COR-L47 (cell line): Measurements from ENCODE around the gene SLC7A1.

Source experiments
- DNase-seq: peaks from one replicate; lab custom pipeline; 2025; lab: John Stamatoyannopoulos, UW

Gene SLC7A1

GRCh38 chr13:29530901-29531300 lies 64.6 kb downstream of the SLC7A1 start:
- no peak for DNase-seq

GRCh38 chr13:29529754-29530153 lies 65.7 kb downstream of the SLC7A1 start:
- no peak for DNase-seq

GRCh38 chr13:29527916-29528315 lies 67.6 kb downstream of the SLC7A1 start:
- DNase-seq: no peak

GRCh38 chr13:29527511-29527910 lies 68.0 kb downstream of the SLC7A1 start:
- DNase-seq: no peak

- DNase-seq: no peak
Observed at GRCh38 chr13:29526741-29527140, 68.7 kb downstream of the SLC7A1 start.

- DNase-seq: no peak
Observed at GRCh38 chr13:29525757-29526156, 69.7 kb downstream of the SLC7A1 start.

GRCh38 chr13:29524641-29525040 lies 70.8 kb downstream of the SLC7A1 start:
- no peak for DNase-seq

GRCh38 chr13:29524176-29524575 lies 71.3 kb downstream of the SLC7A1 start:
- DNase-seq: no peak

DNA sequence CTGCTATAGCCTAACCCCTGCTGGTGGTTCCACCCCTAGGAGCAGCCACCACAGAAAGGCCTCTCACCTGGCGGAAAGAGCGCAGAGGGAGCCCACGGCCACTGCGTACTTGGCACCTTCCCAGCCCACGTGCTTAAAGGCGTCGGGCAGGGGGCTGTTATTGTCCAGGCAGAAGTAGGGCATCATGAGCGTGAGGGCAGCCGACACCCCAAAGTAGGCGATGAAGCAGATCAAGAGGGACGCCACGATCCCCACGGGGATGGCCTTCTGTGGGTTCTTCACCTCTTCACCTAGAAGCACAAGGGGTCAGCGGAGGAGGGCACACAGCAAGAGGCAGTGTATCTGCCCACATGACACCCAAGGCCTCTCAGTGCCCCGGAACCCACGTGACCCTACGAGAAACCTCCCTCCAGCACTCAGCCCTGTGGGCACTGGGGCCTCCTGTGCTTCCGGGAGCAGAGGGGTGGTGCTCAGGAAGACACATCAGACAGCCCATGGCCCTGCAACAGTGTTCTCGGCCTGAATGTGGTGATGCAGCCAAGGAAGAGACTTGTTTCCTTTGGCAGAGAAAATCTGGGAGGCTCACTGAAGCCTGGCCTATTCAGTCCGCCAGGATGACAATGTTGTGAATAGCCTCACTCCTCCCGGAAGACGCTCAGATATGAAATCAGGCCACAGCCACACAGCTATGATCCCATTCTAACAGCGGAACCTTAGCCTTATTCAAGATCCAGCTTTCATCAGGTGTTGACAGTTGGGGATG lies 72.1 kb downstream of the SLC7A1 start:
- no peak for DNase-seq

- no peak for DNase-seq
Observed at GRCh38 chr13:29522044-29522685, 73.3 kb downstream of the SLC7A1 start.

DNA sequence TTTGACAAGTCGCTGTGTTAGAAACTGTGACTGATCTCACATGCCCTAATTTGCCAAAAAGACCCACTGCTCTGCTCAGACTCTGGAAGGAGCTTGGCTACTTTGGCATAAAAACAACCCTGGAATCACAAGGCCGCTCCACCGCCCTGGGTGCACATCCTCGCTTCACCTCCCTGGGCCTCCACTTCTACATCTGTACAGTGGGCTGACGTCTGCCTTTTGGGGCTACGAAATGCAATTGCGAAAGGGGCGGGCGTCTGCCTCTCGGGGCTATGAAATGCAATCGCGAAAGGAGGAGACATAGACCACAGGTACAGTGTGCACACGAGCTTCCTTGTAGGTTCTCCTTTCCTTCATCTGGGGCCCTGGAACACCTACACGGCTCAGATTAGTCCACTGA lies 74.2 kb downstream of the SLC7A1 start:
- no peak for DNase-seq

DNA sequence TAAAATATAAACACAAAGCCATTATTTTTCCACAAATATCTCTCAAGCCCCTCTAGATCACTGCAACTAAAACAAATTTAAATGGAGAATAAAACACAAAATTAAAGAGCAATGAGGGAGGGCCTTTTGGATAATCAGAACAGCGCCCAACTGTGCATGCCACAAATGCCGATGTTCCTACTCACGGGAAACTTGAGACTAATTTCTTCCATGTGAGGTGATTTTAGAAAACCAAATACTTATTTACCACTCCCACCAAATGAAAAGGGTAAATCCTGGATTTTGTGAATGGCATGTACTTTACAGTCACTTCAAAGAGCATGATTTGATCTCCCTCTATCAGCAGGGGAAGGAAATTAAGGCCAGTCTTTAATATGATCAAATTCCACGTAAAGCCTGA lies 74.8 kb downstream of the SLC7A1 start:
- no peak for DNase-seq

DNA sequence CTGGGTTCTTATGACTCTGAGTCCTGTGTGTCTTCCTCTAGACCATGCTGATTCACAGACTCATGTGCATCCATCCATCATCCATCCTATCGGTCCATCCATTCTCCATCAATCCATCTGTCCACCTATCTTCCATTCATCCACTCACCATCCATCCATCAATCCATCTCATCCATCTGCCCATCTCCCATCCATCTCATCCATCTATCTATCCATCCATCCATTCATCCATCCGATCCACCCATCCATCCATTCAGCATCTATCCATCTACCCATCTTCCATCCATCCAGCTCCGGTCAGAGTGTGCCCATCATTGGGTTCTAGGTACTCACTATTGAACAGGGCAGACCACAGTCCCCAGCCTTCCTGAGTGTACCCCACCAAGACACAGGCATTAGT lies 75.6 kb downstream of the SLC7A1 start:
- DNase-seq: no peak

- DNase-seq: no peak
Observed at GRCh38 chr13:29516880-29517279, 78.6 kb downstream of the SLC7A1 start.

DNA sequence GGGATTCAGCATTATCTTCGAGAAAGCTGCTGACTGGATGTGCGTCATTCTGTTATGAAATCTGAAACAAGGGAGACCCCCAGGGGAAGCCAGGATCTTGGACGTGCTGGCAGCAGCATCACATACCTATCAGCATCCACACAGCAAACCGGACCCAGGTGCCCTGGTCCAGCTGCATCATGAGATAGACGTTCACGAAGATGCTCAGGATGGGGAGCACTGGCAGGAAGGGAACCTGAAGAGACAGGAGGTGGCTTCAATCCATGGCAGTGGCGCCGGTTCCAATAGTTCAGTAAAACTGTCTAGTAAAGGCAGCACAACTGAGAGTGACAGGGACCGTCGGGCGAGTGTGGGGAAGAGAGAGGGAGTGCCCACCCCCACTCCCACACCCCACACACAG lies 79.5 kb downstream of the SLC7A1 start:
- DNase-seq: no peak

- DNase-seq: no peak
Observed at GRCh38 chr13:29515372-29515771, 80.1 kb downstream of the SLC7A1 start.

- no peak for DNase-seq
Observed at GRCh38 chr13:29514720-29515310, 80.7 kb downstream of the SLC7A1 start.

GRCh38 chr13:29513981-29514719 lies 81.3 kb downstream of the SLC7A1 start:
- no peak for DNase-seq

- no peak for DNase-seq
Observed at GRCh38 chr13:29513002-29513980, 82.2 kb downstream of the SLC7A1 start.

GRCh38 chr13:29511980-29512379 lies 83.5 kb downstream of the SLC7A1 start:
- DNase-seq: no peak

DNA sequence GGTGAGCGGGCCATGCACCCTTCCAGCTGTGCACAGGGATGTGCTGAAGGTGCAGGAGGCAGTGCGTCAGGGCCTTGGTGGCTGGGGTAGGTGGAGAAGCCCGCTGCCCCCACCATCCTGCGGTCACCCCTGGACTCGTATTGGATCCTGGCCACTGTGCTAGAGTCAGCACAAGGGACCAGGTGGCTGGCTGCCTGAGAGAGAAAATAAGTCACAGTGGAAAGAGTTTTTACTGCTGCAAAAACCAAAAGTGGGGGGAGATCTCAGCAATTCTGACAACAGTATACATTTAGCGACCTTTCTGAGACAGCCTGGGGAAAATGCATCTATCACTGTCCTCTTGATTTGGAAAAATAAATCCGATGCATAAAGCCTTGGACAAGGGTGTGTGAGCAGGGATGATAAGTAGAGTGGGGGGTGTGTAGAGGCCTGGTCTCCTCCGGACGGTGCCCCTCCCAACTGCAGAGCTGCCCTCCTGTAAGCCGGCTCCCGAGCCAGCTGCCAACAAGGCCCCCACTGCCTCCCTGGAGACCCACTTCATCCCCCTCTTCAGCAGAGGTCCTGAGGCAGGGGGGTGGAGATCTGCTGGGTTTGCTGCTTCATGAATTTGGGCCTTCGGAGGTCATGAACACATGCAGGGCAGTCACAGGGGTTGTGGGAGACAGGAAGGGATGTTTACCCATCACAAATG lies 84.2 kb downstream of the SLC7A1 start:
- DNase-seq: no peak
